ENCODE results near the gene GALNT2. TPM values are rescaled to one million over a fixed set of nuclear protein-coding genes. Genes with fewer than 3 reads are reported as not detected.

Gene GALNT2
- total and polyA plus RNA-seq, 2 of the 4 experiments (the other 2 are of a cell fraction), result 50.4 to 189 TPM

DNA sequence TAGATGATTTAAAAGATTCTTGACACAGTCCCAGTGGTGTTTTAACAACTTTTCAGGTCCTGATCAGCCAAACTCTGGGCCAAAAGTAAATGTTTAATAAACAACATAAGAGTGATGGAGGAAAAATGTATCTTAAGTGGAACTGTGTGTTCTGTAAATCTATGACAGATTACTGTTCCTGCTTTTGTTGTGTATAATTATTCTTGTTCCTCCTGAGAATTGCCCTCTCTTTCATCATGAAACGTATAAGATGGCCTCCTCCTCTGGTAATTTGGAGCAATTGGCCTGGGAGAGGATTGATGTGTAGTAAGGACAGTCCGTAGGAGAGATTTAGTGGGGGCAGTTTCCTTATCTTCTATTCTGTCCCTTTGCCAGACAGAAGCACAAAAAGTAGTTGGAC, 34.5 kb downstream of the GALNT2 start:
- Histone ChIP-seq H2AK5ac (ENCODE audit: low read depth, low read length) (no peak overlapping the region), H3K79me1 (ENCODE audit: low read depth in 1 of 2, low read length in 2 of 2) (peaks cover 36 to 62% of the 10 kb centered on the region in 2 experiments), H3K4me2 (ENCODE audit: low read depth, low read length) (no peak overlapping the region), H2BK15ac (ENCODE audit: low read depth, low read length) (peak overlapping the region; percentile 1; the same call in 1 of the 3 replicates), H3K56ac (ENCODE audit: extremely low read depth, insufficient read depth, low read length) (no peak overlapping the region), H3K9me1 (ENCODE audit: insufficient read depth, low read length) (peaks cover 29% of the 10 kb centered on the region), H3K27ac (ENCODE audit: insufficient read depth, low read length) (no peak overlapping the region), H2BK5ac (ENCODE audit: low read depth, low read length, poor library complexity, severe bottlenecking) (no peak overlapping the region), H2AK9ac (replicated peaks; ENCODE audit: low read depth, low read length, poor library complexity) (no peak overlapping the region), H3K18ac (ENCODE audit: low read depth, low read length) (no peak overlapping the region), H4K20me1 (ENCODE audit: insufficient read depth, low read length) (peaks cover 20% of the 10 kb centered on the region; the same call in 1 of the 2 replicates), H2BK120ac (ENCODE audit: low read depth, low read length) (no peak overlapping the region; the same call in 1 of the 2 replicates), H2BK20ac (ENCODE audit: low read depth, low read length) (no peak overlapping the region), H4K8ac (ENCODE audit: low read depth in 2 of 2, low read length in 2 of 2) (no peak overlapping the region), H3K4ac (ENCODE audit: low read depth, low read length) (no peak overlapping the region), H4K91ac (ENCODE audit: insufficient read depth, low read depth, low read length) (no peak overlapping the region), H2AFZ (replicated peaks; ENCODE audit: low read length, poor library complexity) (no peak overlapping the region), H4K5ac (ENCODE audit: low read depth, low read length) (no peak overlapping the region), H3K9ac (ENCODE audit: low read depth, low read length) (no peak overlapping the region), H3K9me3 (ENCODE audit: control insufficient read depth, insufficient read depth, low read length) (no peaks in the 10 kb centered on the region), H3K23ac (ENCODE audit: low read depth, low read length) (no peak overlapping the region), H3K36me3 (ENCODE audit: control insufficient read depth, insufficient read depth, low read length) (0 out of 2 replicates have a peak, but pooled peaks cover 3% of the 10 kb centered on the region), H3K4me3 (ENCODE audit: insufficient read depth, low read depth, low read length) (no peak overlapping the region), H3K14ac (replicated peaks; ENCODE audit: low read depth, low read length) (no peak overlapping the region), H3K4me1 (ENCODE audit: control insufficient read depth, insufficient read depth, low read length) (peaks cover 35% of the 10 kb centered on the region), H3K27me3 (ENCODE audit: control insufficient read depth, insufficient read depth, low read length) (no peaks in the 10 kb centered on the region)
- no TSS peak for BruUV-seq (replicated peaks)
- ATAC-seq (ENCODE audit: low read depth) (no peak), DNase-seq (no peak)
- dilution Hi-C loops (cut with HindIII; ENCODE audit: low sequenced_read_pairs, unreplicated experiment), result no loop called here
- in situ Hi-C loops (cut with MboI; ENCODE audit: low sequenced_read_pairs), result no loop called here
- no peak for TF ChIP-seq NFE2L2 (IDR thresholded peaks at IDR 0.05; ENCODE audit: low read depth, low read length)
- TF ChIP-seq MAFK (IDR thresholded peaks at IDR 0.05; ENCODE audit: low read depth, low read length), result no peak
- no peak for TF ChIP-seq RCOR1 (IDR thresholded peaks at IDR 0.05; ENCODE audit: insufficient replicate concordance, low read length)
- TF ChIP-seq RFX5 (IDR thresholded peaks at IDR 0.05; ENCODE audit: low read depth, low read length), result no peak
- TF ChIP-seq, protein P1, sequence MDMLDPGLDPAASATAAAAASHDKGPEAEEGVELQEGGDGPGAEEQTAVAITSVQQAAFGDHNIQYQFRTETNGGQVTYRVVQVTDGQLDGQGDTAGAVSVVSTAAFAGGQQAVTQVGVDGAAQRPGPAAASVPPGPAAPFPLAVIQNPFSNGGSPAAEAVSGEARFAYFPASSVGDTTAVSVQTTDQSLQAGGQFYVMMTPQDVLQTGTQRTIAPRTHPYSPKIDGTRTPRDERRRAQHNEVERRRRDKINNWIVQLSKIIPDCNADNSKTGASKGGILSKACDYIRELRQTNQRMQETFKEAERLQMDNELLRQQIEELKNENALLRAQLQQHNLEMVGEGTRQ (IDR thresholded peaks at IDR 0.05; ENCODE audit: low read depth, low read length), result no peak
- TF ChIP-seq MXI1 (IDR thresholded peaks at IDR 0.05; ENCODE audit: borderline replicate concordance, low read depth, low read length), result no peak
- TF ChIP-seq, protein P2, sequence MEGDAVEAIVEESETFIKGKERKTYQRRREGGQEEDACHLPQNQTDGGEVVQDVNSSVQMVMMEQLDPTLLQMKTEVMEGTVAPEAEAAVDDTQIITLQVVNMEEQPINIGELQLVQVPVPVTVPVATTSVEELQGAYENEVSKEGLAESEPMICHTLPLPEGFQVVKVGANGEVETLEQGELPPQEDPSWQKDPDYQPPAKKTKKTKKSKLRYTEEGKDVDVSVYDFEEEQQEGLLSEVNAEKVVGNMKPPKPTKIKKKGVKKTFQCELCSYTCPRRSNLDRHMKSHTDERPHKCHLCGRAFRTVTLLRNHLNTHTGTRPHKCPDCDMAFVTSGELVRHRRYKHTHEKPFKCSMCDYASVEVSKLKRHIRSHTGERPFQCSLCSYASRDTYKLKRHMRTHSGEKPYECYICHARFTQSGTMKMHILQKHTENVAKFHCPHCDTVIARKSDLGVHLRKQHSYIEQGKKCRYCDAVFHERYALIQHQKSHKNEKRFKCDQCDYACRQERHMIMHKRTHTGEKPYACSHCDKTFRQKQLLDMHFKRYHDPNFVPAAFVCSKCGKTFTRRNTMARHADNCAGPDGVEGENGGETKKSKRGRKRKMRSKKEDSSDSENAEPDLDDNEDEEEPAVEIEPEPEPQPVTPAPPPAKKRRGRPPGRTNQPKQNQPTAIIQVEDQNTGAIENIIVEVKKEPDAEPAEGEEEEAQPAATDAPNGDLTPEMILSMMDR (conservative IDR thresholded peaks at IDR 0.05; ENCODE audit: low read depth, low read length), result no peak
- TF ChIP-seq SMC3 (IDR thresholded peaks at IDR 0.05; ENCODE audit: low read depth, low read length), result no peak
- no peak for TF ChIP-seq MAZ (IDR thresholded peaks at IDR 0.05; ENCODE audit: borderline replicate concordance, low read depth, low read length)
- no peak for TF ChIP-seq BHLHE40 (IDR thresholded peaks at IDR 0.05; ENCODE audit: low read depth, low read length)
- TF ChIP-seq ELK1 (IDR thresholded peaks at IDR 0.05; ENCODE audit: borderline replicate concordance, low read depth, low read length), result no peak
- TF ChIP-seq POLR2A (IDR thresholded peaks at IDR 0.05; ENCODE audit: low read depth, low read length), result no peak
- no peak for TF ChIP-seq CHD1 (IDR thresholded peaks at IDR 0.05; ENCODE audit: low read depth, low read length)
- WGBS, 2 experiments (ENCODE audit: extremely low coverage in 2 of 2, insufficient read length in 1 of 2), result no CpG with 5 or more reads among the region's 2 CpGs
- intact Hi-C loops (cut with micrococcal nuclease), result no loop called here
- CTCF ChIA-PET, result no interaction called here
- POLR2A ChIA-PET (ENCODE audit: unreplicated experiment), result no interaction called here

Data from IMR-90 (cell line).